SK-N-SH (cell line): ENCODE data around the gene UBB. TPM values are rescaled to one million over a fixed set of nuclear protein-coding genes. Genes with fewer than 3 reads are reported as not detected.

Experiments used
- CTCF ChIA-PET: fragments of 300-600, 350-600 bp; formaldehyde crosslinking; extraction: SDS; loops from one replicate; lab custom pipeline; 2021; lab: Yijun Ruan, JAX
- POLR2A ChIA-PET: fragments of 350-600 bp; sonication (Branson Sonifier 250); formaldehyde crosslinking; extraction: SDS; loops from one replicate; lab custom pipeline; 2020; ENCODE audit warnings: antibody characterized with exemption, inconsistent platforms; lab: Yijun Ruan, JAX
- DNase-seq: peaks from one replicate; pipeline ENCODE4 v3.0.0; 2012
- H2AFZ ChIP-seq: fragments of 200-600 bp; sonication (generic); 2 replicates; pipeline ENCODE4 v1.8.1; 2016; ENCODE audit warnings: antibody characterized with exemption, mild to moderate bottlenecking, low read depth
- H3F3A ChIP-seq: fragments of 200-600 bp; sonication (generic); replicated peaks from 2 replicates; pipeline ENCODE3; 2016; ENCODE audit warnings: antibody characterized with exemption, mild to moderate bottlenecking; ENCODE audit not compliant: insufficient read depth
- H3K27ac ChIP-seq, 2 experiments: fragments of 200-500 bp in 1 of 2; fragments of 200-600 bp in 1 of 2; sonication (Bioruptor generic) in 1 of 2; sonication (generic), shearing (Covaris generic) in 1 of 2; 2 replicates each; pipeline versions ENCODE4 v1.5.1 to v1.6.1; 2014 to 2016; ENCODE audit warnings: low read depth in 2 of 2, inconsistent platforms in 1 of 2, low read length in 1 of 2, mild to moderate bottlenecking in 1 of 2, mixed read lengths in 1 of 2
- H3K27me3 ChIP-seq: fragments of 200-600 bp; sonication (generic), shearing (Covaris generic); 2 replicates; pipeline ENCODE4 v1.6.1; 2016; ENCODE audit warnings: mixed run types; ENCODE audit not compliant: insufficient read depth
- H3K36me3 ChIP-seq, 2 experiments: fragments of 200-500 bp in 1 of 2; fragments of 200-600 bp in 1 of 2; sonication (Bioruptor generic) in 1 of 2; sonication (generic) in 1 of 2; replicated peaks in 1 of 2; 2 replicates each; pipeline versions ENCODE3 to v1.5.1; 2014 to 2016; ENCODE audit warnings: low read length in 1 of 2, mild to moderate bottlenecking in 1 of 2; ENCODE audit not compliant: insufficient read depth in 2 of 2, control insufficient read depth in 1 of 2
- H3K4me1 ChIP-seq, 2 experiments: fragments of 200-500 bp in 1 of 2; fragments of 200-600 bp in 1 of 2; sonication (Bioruptor generic) in 1 of 2; sonication (generic), shearing (Covaris generic) in 1 of 2; 2 replicates each; pipeline versions ENCODE4 v1.5.1 to v1.6.1; 2014 to 2016; ENCODE audit warnings: low read depth in 1 of 2, low read length in 1 of 2, mixed run types in 1 of 2; ENCODE audit not compliant: insufficient read depth in 2 of 2, control insufficient read depth in 1 of 2
- H3K4me2 ChIP-seq: fragments of 200-600 bp; sonication (generic), shearing (Covaris generic); 2 replicates; pipeline ENCODE4 v1.6.1; 2017; ENCODE audit warnings: mixed run types
- H3K4me3 ChIP-seq, 2 experiments: fragments of 200-500 bp in 1 of 2; fragments of 200-600 bp in 1 of 2; sonication (Bioruptor generic) in 1 of 2; sonication (generic), shearing (Covaris generic) in 1 of 2; 2 replicates each; pipeline versions ENCODE4 v1.5.1 to v1.8.1; 2014 to 2016; ENCODE audit warnings: low read depth in 2 of 2, inconsistent platforms in 1 of 2, low read length in 1 of 2, mild to moderate bottlenecking in 1 of 2, mixed read lengths in 1 of 2, moderate library complexity in 1 of 2
- H3K79me2 ChIP-seq: fragments of 200-600 bp; sonication (generic); 2 replicates; pipeline ENCODE4 v1.8.1; 2017; ENCODE audit warnings: mild to moderate bottlenecking; ENCODE audit not compliant: insufficient read depth
- H3K9ac ChIP-seq: fragments of 200-600 bp; sonication (generic); 2 replicates; pipeline ENCODE4 v1.6.1; 2017; ENCODE audit warnings: mixed run types
- H3K9me2 ChIP-seq: fragments of 200-600 bp; sonication (generic); 2 replicates; pipeline ENCODE4 v1.6.1; 2017; ENCODE audit warnings: mixed run types
- H3K9me3 ChIP-seq: fragments of 200-600 bp; sonication (generic); 2 replicates; pipeline ENCODE4 v1.6.1; 2017; ENCODE audit warnings: mixed run types, mild to moderate bottlenecking, moderate library complexity
- H4K20me1 ChIP-seq: fragments of 200-600 bp; sonication (generic); 2 replicates; pipeline ENCODE4 v1.6.1; 2017; ENCODE audit warnings: mild to moderate bottlenecking, mixed run types; ENCODE audit not compliant: insufficient read depth
- CHD2 ChIP-seq: fragments of 150-350 bp; IDR thresholded peaks from 2 replicates; pipeline ENCODE4 v1.6.1; 2018; ENCODE audit warnings: low read length; ENCODE audit not compliant: partially characterized antibody
- CTCF ChIP-seq: fragments of 200-600 bp; sonication (generic); IDR thresholded peaks from 2 replicates; pipeline ENCODE4 v1.6.1; 2017; ENCODE audit warnings: antibody characterized with exemption, mild to moderate bottlenecking, moderate library complexity
- ELF1 ChIP-seq: IDR thresholded peaks from 2 replicates; pipeline ENCODE4 v1.4.0; 2012
- EZH2phosphoT487 ChIP-seq: fragments of 200-600 bp; sonication (generic); IDR thresholded peaks from 2 replicates; pipeline ENCODE4 v1.6.1; 2017; ENCODE audit warnings: low read depth, mixed run types, mild to moderate bottlenecking, antibody characterized with exemption, moderate library complexity, borderline replicate concordance
- FOXJ3 ChIP-seq: sonication (generic); formaldehyde crosslinking; IDR thresholded peaks from 2 replicates; pipeline ENCODE4 v1.5.1; 2020; ENCODE audit warnings: mild to moderate bottlenecking, missing genetic modification reagents
- FOXM1 ChIP-seq: IDR thresholded peaks from 2 replicates; pipeline ENCODE4 v1.4.0; 2012; ENCODE audit warnings: low read depth, mild to moderate bottlenecking
- IRF3 ChIP-seq: fragments of 150-350 bp; IDR thresholded peaks from 2 replicates; pipeline ENCODE4 v1.6.1; 2016; ENCODE audit warnings: mild to moderate bottlenecking, low read depth, low read length
- MAX ChIP-seq: IDR thresholded peaks from 2 replicates; pipeline ENCODE4 v1.4.0; 2012; ENCODE audit warnings: low read depth
- MEF2A ChIP-seq: IDR thresholded peaks from 2 replicates; pipeline ENCODE4 v1.4.0; 2012; ENCODE audit warnings: low read depth, borderline replicate concordance
- MXI1 ChIP-seq: IDR thresholded peaks from 2 replicates; pipeline ENCODE4 v1.6.1; 2012; ENCODE audit warnings: mild to moderate bottlenecking, low read depth, low read length, improper control_type of control experiment
- NFIC ChIP-seq: IDR thresholded peaks from 2 replicates; pipeline ENCODE4 v1.4.0; 2012; ENCODE audit warnings: borderline replicate concordance
- PBX3 ChIP-seq: IDR thresholded peaks from 2 replicates; pipeline ENCODE4; 2012
- POLR2AphosphoS5 ChIP-seq: IDR thresholded peaks from 2 replicates; pipeline ENCODE4 v1.6.1; 2012; ENCODE audit warnings: low read depth, low read length
- RXRA ChIP-seq: IDR thresholded peaks from 2 replicates; pipeline ENCODE4 v1.4.0; 2012; ENCODE audit warnings: low read depth, mild to moderate bottlenecking, borderline replicate concordance
- SIN3A ChIP-seq: IDR thresholded peaks from 2 replicates; pipeline ENCODE4 v1.6.1; 2012; ENCODE audit warnings: low read depth, mild to moderate bottlenecking, low read length, moderate library complexity, borderline replicate concordance
- SMC3 ChIP-seq: IDR thresholded peaks from 2 replicates; pipeline ENCODE4 v1.6.1; 2012; ENCODE audit warnings: low read depth, low read length, improper control_type of control experiment
- TAF1 ChIP-seq: IDR thresholded peaks from 2 replicates; pipeline ENCODE4 v1.6.1; 2012; ENCODE audit warnings: low read depth, mild to moderate bottlenecking, low read length, moderate library complexity, borderline replicate concordance
- USF2 ChIP-seq: fragments of 150-350 bp; IDR thresholded peaks from 2 replicates; pipeline ENCODE4 v1.6.1; 2017; ENCODE audit warnings: antibody characterized with exemption, low read length, low read depth, borderline replicate concordance
- ZBTB33 ChIP-seq: IDR thresholded peaks from 2 replicates; pipeline ENCODE4 v1.4.0; 2012; ENCODE audit warnings: low read depth, borderline replicate concordance
- WGBS: methylation state at CpG from one replicate; pipeline ENCODE4 v1.1.6; 2017; ENCODE audit warnings: low lambda C conversion rate; 5-methylcytosine and 5-hydroxymethylcytosine counted together
- polyA plus RNA-seq, 3 experiments: library from polyadenylated mRNA; depleted of rRNA; stranded (reverse); fragments of >200 nt; gene quantifications; 2 replicates each; pipeline ENCODE4 v1.2.3, GENCODE V29; 2012

Gene UBB
- polyA plus RNA-seq, 1 of the 3 experiments (the other 2 are of a cell fraction): 2,693 TPM

GRCh38 chr17:16371742-16372141 is 9.1 kb upstream of the UBB start (continued):
- no peak for TF ChIP-seq ZBTB33

- Histone ChIP-seq H3K9ac (no peak overlapping the region), H3K36me3 (no peaks in the 10 kb centered on the region), H3K4me1 (peaks cover 0 to 4% of the 10 kb centered on the region in 2 experiments; a peak in 1 of 4 replicates), H4K20me1 (no peaks in the 10 kb centered on the region), H3K27ac (no peak overlapping the region), H3K9me3 (no peaks in the 10 kb centered on the region), H3F3A (peaks cover 14% of the 10 kb centered on the region), H2AFZ (no peak overlapping the region), H3K9me2 (no peaks in the 10 kb centered on the region), H3K4me2 (no peak overlapping the region), H3K79me2 (no peaks in the 10 kb centered on the region), H3K4me3 (no peak overlapping the region), H3K27me3 (no peaks in the 10 kb centered on the region)
- ChIA-PET CTCF (interaction anchor here (0.7 to 6.2 kb wide), 4 partner anchors 10 to 22 kb away, joined by 3 to 56 read pairs (median 3); partner anchors contain the start of gene CENPV), POLR2A (no interaction called here)
- WGBS: 92% methylated on average over 16 of the region's 16 CpGs
- no peak for TF ChIP-seq FOXM1
- no peak for TF ChIP-seq EZH2phosphoT487
- no peak for TF ChIP-seq MXI1
- no peak for TF ChIP-seq ELF1
- no peak for TF ChIP-seq USF2
- no peak for TF ChIP-seq PBX3
- no peak for TF ChIP-seq CHD2
- TF ChIP-seq TAF1: no peak
- TF ChIP-seq SMC3: no peak
- TF ChIP-seq RXRA: no peak
- no peak for TF ChIP-seq IRF3
- TF ChIP-seq POLR2AphosphoS5: no peak
- no peak for TF ChIP-seq MAX
- TF ChIP-seq FOXJ3 (CRISPR knock-in tag): no peak
- no peak for TF ChIP-seq NFIC
- TF ChIP-seq SIN3A: no peak
- TF ChIP-seq CTCF: no peak
- TF ChIP-seq MEF2A: no peak
- DNase-seq: no peak
Measured at GRCh38 chr17:16374146-16374938, 6.5 kb upstream of the UBB start.
